Measurements from ENCODE around the gene NTN1.

GRCh38 chr17:9116861-9117568, 95.7 kb downstream of the NTN1 start:
- TF ChIP-seq CTCF (IDR thresholded peaks at IDR 0.05): no peak
- TF ChIP-seq EP300 (IDR thresholded peaks at IDR 0.05; ENCODE audit: low read depth): no peak
- no peak for TF ChIP-seq POLR2A (IDR thresholded peaks at IDR 0.05)
- no peak for TF ChIP-seq POLR2AphosphoS5 (IDR thresholded peaks at IDR 0.05)
